ENCODE results near the gene KMT5C.

- TF ChIP-seq CTCF (IDR thresholded peaks at IDR 0.05; ENCODE audit: low read depth, low read length) = no peak
- TF ChIP-seq POLR2A (IDR thresholded peaks at IDR 0.05; ENCODE audit: extremely low read depth, insufficient read length) = no peak
These were observed 34.5 kb downstream of the KMT5C start for GRCh38 chr19:55373993-55374757.
